ENCODE measurements around the gene PRKCB. TPM values are rescaled to one million over a fixed set of nuclear protein-coding genes. Genes with fewer than 3 reads are reported as not detected.

Gene PRKCB
- total RNA-seq, 2 experiments from 2014 or later: 21.0 to 51.6 TPM

DNA sequence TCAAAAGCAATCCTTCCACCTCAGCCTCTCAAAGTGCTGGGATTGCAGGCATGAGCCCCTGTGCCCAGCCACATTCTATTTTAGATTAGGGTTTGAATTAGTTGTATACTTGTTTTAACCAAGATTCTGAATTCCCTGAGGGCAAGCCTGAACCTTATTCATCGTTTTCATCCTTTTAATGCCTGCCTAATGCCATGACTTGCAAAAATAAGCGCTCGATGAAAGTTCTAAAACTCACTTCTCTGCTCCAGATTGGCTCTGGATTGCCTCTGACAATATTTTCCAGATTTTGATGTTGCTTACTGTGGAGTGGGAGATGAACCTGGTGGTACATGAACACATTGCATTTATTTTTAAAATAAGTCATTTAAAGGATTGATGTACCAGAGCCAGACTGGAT, 329.5 kb downstream of the PRKCB start:
- BruUV-seq (replicated peaks): no TSS peak
- TF ChIP-seq, protein P1, sequence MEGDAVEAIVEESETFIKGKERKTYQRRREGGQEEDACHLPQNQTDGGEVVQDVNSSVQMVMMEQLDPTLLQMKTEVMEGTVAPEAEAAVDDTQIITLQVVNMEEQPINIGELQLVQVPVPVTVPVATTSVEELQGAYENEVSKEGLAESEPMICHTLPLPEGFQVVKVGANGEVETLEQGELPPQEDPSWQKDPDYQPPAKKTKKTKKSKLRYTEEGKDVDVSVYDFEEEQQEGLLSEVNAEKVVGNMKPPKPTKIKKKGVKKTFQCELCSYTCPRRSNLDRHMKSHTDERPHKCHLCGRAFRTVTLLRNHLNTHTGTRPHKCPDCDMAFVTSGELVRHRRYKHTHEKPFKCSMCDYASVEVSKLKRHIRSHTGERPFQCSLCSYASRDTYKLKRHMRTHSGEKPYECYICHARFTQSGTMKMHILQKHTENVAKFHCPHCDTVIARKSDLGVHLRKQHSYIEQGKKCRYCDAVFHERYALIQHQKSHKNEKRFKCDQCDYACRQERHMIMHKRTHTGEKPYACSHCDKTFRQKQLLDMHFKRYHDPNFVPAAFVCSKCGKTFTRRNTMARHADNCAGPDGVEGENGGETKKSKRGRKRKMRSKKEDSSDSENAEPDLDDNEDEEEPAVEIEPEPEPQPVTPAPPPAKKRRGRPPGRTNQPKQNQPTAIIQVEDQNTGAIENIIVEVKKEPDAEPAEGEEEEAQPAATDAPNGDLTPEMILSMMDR (conservative IDR thresholded peaks at IDR 0.05; ENCODE audit: low read length): no peak
- TF ChIP-seq EZH2phosphoT487 (IDR thresholded peaks at IDR 0.05; ENCODE audit: borderline replicate concordance, low read depth, low read length): no peak
- ChIA-PET CTCF (ENCODE audit: unreplicated experiment) (no interaction called here), POLR2A (no interaction called here)
- Histone ChIP-seq H3K4me2 (ENCODE audit: low read length) (no peak overlapping the region), H4K20me1 (ENCODE audit: insufficient read depth, low read length) (no peaks in the 10 kb centered on the region), H2AFZ (ENCODE audit: low read length) (no peak overlapping the region), H3K4me1 (ENCODE audit: insufficient read depth, low read length, poor library complexity, severe bottlenecking) (no peaks in the 10 kb centered on the region), H3K9me2 (ENCODE audit: insufficient read depth, low read length) (no peaks in the 10 kb centered on the region), H3K4me3 (ENCODE audit: low read depth, low read length, poor library complexity, severe bottlenecking) (no peak overlapping the region), H3K9me3 (ENCODE audit: low read length) (no peaks in the 10 kb centered on the region), H3K79me2 (ENCODE audit: insufficient read depth, low read depth, low read length) (no peaks in the 10 kb centered on the region), H3K36me3 (ENCODE audit: insufficient read depth, low read length) (no peaks in the 10 kb centered on the region), H3K27ac (ENCODE audit: low read depth, low read length, poor library complexity, severe bottlenecking) (no peak overlapping the region)
- no peak for DNase-seq (ENCODE audit: low spot score)
- intact Hi-C loops (cut with micrococcal nuclease; ENCODE audit: unreplicated experiment): no loop called here

- no peaks in the 10 kb centered on the region for H3K36me3 ChIP-seq (ENCODE audit: insufficient read depth, low read length)
- no peak overlapping the region for H3K27ac ChIP-seq (ENCODE audit: low read depth, low read length, poor library complexity, severe bottlenecking)
- DNase-seq (ENCODE audit: low spot score): no peak
- ChIA-PET POLR2A (interaction anchor here (0.6 kb wide), 1 partner anchor 301 kb away, joined by 3 read pairs; no protein-coding TSS in a partner anchor), CTCF (ENCODE audit: unreplicated experiment) (no interaction called here)
- intact Hi-C loops (cut with micrococcal nuclease; ENCODE audit: unreplicated experiment): no loop called here
- BruUV-seq (replicated peaks): no TSS peak
- H3K4me3 ChIP-seq (ENCODE audit: low read depth, low read length, poor library complexity, severe bottlenecking): no peak overlapping the region
- H3K4me2 ChIP-seq (ENCODE audit: low read length): no peak overlapping the region; the same call in 1 of the 2 replicates
- no peaks in the 10 kb centered on the region for H3K9me2 ChIP-seq (ENCODE audit: insufficient read depth, low read length)
- TF ChIP-seq EZH2phosphoT487 (IDR thresholded peaks at IDR 0.05; ENCODE audit: borderline replicate concordance, low read depth, low read length): no peak
- TF ChIP-seq, protein P1 (conservative IDR thresholded peaks at IDR 0.05; ENCODE audit: low read length): no peak
- no peaks in the 10 kb centered on the region for H3K9me3 ChIP-seq (ENCODE audit: low read length)
- no peaks in the 10 kb centered on the region for H3K79me2 ChIP-seq (ENCODE audit: insufficient read depth, low read depth, low read length)
- no peak overlapping the region for H2AFZ ChIP-seq (ENCODE audit: low read length)
- no peaks in the 10 kb centered on the region for H4K20me1 ChIP-seq (ENCODE audit: insufficient read depth, low read length)
- H3K4me1 ChIP-seq (ENCODE audit: insufficient read depth, low read length, poor library complexity, severe bottlenecking): no peaks in the 10 kb centered on the region
These were observed 331.1 kb downstream of the PRKCB start for GRCh38 chr16:24166661-24167528.

DNA sequence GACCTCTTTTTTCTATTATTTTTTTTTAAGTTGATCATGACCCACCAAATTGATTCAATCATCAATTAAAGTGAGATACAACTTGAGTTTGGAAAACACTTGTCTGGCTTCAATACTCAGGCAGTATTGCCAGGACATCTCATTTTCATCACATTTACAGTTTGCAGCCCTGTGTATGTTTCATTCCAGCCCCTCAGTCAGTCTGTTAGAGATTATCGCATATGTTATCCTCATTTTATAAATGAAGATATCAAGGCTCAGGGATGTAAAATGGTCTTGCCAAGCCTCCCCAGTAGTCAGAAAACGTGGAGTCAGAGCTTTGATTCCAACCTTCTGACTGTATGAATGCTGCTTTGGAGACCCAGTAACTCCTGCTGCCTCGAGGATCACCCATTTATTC, 333.1 kb downstream of the PRKCB start:
- intact Hi-C loops (cut with micrococcal nuclease; ENCODE audit: unreplicated experiment): no loop called here
- Histone ChIP-seq H3K4me3 (ENCODE audit: low read depth, low read length, poor library complexity, severe bottlenecking) (no peak overlapping the region), H3K36me3 (ENCODE audit: insufficient read depth, low read length) (no peaks in the 10 kb centered on the region), H3K4me2 (ENCODE audit: low read length) (no peak overlapping the region), H3K9me2 (ENCODE audit: insufficient read depth, low read length) (no peaks in the 10 kb centered on the region), H3K4me1 (ENCODE audit: insufficient read depth, low read length, poor library complexity, severe bottlenecking) (no peaks in the 10 kb centered on the region), H4K20me1 (ENCODE audit: insufficient read depth, low read length) (no peaks in the 10 kb centered on the region), H3K27ac (ENCODE audit: low read depth, low read length, poor library complexity, severe bottlenecking) (no peak overlapping the region), H3K79me2 (ENCODE audit: insufficient read depth, low read depth, low read length) (no peaks in the 10 kb centered on the region), H2AFZ (ENCODE audit: low read length) (no peak overlapping the region), H3K9me3 (ENCODE audit: low read length) (no peaks in the 10 kb centered on the region)
- POLR2A ChIA-PET: interaction anchor here (0.5 kb wide), 1 partner anchor 241 kb away, joined by 3 read pairs; no protein-coding TSS in a partner anchor
- DNase-seq (ENCODE audit: low spot score): no peak
- CTCF ChIA-PET (ENCODE audit: unreplicated experiment): no interaction called here
- no peak for TF ChIP-seq EZH2phosphoT487 (IDR thresholded peaks at IDR 0.05; ENCODE audit: borderline replicate concordance, low read depth, low read length)
- TF ChIP-seq, protein P1 (conservative IDR thresholded peaks at IDR 0.05; ENCODE audit: low read length): no peak
- no TSS peak for BruUV-seq (replicated peaks)

Measured in OCI-LY7 (cell line).